GM20431 (cell line): ENCODE measurements around the gene ACBD7.

ENCODE experiments used
- in situ Hi-C: fragments of 300-500 bp; cut with MseI, MboI; formaldehyde crosslinking; loops from one replicate; pipeline ENCODE4 v1.15.0; 2020; ENCODE audit warnings: low sequenced_read_pairs; ENCODE audit not compliant: unreplicated experiment

Gene ACBD7

DNA sequence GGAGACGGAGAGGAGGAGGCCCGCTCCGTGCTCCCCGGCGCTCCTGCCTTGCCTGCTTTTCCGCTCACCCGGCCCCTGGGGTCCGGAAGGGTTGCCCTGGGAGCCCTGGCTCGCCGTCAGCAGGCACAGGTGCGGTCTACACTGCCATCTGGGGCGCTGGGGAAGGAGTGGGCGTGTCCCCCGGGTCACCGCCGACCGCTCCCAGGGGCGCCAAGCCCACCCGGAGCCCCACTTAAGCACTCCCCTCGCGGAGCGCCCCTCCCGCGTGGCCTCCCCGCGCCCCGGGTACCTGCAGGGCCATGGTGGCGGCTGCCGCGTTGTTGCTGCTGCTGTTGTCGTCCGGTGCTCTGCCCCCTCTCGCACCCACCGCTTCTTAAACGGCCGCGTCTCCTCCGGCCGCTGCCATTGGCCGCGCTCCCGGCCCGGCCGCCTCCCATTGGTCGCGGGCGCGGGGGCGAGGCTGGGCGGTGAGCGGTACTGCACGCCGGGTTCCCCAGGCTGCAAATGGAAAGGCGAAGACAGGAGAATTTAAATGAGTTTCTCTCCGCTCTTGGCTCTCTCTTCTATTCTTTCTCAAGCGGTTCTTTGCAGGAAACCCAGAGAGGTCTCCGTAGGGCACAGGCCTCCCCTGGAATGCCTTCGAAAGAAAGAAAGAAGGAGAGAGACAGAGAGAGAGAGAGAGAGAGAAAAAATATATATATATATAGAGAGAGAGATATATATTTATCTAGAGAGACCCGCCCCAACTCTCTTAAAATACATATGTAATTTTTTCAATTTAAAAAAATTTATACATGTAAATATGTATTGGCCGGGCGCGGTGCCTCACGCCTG, at the start of gene ACBD7:
Gene ACBD7 (minus strand): TSS at position 349 of the 834 bp plus-strand sequence. CDS start 48 bp downstream, at position 301.
- in situ Hi-C loops, result no loop called here

DNA sequence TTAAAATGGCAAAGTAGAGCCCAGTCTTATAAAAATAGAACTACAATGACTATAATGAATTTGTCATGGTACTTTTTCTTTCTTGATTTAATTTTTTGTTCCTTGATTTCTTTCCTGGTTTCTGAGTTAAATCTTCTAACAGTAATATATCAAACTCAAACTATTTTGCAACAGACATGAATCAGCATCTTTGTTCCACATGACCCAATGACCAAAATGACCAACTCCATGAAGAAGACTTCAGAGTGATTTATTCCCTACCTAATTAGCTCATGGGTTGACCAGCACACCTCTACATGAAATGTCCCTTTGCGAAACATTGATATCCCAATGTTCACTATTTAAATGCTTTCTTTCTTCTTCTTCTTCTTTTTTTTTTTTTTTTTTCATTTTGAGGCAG, 49.1 kb upstream of the ACBD7 start:
- in situ Hi-C loops, result no loop called here

DNA sequence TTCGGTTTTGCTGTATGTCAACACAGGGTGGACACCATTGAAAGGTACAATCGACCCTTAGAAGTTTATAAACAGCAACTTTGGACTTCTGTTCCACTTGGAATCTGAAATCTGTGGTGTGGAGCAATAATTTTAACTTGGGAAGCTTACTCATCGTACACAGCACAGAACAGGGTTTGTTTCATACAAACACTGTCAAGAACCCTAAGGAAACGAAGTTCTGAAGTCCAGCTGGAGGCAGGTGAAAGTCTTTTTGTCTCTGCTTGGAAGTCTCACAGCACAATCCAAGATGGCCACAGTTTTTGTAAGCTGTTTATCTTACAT, 48.4 kb upstream of the ACBD7 start:
- in situ Hi-C loops, result no loop called here

DNA sequence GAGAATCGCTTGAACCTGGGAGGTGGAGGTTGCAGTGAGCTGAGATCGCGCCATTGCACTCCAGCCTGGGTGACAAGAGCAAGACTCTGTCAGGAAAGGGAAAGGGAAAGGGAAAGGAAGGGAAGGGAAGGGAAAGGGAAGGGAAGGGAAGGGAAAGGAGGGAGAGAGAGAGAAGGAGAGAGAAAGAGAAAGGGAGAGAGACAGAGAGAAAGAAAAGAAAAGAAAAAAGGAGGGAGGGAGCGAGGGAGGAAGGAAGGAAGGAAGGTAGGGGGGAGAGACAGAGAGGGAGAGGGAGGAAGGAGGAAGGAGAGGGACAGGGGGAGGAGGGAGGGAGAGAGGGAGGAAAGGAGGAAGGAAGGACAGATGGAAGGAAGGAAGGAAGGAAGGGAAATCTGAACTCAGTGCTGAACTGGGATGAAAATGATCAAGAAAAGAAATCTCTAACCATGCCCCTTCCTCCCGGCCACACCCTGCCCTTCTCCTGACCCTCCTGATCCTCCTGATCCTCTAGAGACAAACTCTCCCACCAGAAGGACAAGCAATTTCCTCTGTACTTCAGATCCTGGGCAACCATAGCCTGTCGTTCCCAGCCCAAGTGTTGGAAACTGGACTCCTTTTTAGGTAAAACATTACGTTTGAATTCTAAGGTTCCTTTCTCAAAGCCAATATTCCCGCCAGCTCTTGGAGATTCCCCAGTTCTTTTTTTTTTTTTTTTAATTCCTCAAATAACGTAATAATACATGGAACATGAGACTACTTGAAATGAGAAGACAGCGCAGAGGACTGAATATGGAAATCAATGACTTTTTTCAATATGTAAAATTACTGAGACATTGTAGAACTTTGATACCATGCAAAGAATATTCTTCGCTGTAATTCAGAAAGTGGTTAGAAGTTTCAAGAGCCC, 47.8 kb upstream of the ACBD7 start:
- in situ Hi-C loops, result no loop called here

DNA sequence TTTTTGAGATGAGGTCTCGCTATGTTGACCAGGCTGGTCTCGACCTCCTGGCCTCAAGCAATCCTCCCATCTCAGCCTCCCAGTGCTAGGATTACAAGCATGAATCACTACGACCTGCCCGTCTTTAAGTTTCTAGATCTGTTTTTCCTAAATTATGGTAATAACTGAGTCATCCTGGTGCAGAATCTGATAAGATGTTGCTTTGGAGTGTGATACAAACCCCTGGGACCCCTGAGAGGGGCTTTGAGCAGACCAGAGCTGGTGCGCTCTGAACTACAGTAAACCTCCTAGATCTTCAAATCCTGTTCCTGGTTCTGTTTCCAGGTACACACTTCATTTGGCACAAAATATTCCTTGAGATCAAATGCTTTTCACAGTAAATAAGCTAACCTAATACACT, 42.8 kb upstream of the ACBD7 start:
- in situ Hi-C loops, result no loop called here

DNA sequence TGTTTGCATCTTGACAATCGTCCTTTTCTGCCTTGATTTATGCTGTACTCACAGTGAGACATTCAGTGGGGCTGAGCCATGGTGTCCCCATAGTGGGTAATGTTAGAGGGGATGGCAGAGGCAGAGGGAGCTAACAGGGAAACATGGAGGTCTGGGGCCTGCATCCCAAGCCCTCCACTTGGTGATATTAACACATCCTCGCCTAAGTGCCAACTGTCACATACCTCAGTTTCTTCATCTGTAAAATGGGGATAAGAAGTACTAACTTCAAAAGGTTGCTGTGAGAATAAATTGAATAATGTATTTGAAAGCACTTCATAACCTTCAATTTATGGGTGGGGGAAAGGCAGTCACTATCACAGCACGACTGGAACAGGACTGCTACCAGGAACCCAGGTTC, 36.3 kb upstream of the ACBD7 start:
- in situ Hi-C loops, result no loop called here

DNA sequence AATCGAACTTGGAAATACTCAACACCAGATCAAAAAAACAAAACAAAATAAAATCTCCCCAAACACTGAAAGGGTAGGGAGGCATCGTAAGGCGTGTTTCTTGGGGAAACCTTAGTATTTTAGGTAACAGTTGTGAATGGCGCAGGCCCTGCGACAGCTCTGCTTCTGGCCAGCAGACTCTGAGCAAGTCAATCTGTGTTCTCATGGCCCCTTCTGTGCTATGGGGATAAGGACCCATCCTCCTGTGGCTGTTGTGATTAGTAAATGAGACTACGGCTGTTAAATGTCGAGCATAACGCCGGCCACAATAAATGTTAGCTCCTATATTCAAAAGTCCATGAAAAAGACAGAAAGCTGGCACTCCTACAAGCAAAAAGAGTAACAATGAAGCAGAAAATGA, 35.6 kb upstream of the ACBD7 start:
- in situ Hi-C loops, result no loop called here

DNA sequence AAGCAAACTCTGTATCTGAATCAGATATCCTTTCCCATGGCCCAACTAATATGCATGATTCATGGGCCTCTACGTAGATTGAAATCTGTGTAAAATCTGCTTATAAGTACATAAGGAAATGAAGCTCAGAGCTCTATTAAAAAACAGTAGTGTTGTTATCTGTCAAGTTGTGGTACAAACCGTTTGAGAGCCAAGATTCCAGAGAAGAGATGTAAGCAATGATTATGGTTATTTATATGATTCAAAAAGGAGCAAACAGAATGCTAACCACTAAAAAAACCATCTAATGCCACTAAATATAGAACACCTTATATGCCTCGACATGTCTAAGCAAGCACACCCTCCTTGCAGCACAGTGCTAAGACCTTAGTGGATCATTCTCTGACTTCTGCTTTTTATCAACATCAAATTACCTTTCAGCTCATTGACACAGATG, 35.2 kb upstream of the ACBD7 start:
- in situ Hi-C loops, result no loop called here

DNA sequence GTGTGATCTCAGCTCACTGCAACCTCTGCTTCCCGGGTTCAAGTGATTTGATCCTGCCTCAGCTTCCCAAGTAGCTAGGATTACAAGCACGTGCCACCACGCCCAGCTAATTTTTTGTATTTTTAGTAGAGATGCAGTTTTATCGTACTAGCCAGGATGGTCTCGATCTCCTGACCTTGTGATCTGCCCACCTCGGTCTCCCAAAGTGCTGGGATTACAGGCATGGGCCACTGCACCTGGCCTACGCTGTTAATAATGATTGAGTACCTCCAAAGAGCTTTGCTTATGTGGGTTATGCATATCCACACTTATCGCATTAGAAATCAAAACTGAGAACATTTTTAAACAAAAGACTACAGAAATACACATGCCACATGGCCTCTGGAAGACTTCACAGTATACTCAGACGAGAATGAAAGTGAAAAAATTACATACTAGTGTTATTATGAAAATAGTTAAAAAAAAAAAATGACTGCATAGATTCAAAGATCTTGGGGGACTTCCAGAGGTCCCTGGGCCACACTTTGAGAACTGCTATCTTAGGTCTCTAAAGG, 34.0 kb upstream of the ACBD7 start:
- in situ Hi-C loops, result no loop called here

DNA sequence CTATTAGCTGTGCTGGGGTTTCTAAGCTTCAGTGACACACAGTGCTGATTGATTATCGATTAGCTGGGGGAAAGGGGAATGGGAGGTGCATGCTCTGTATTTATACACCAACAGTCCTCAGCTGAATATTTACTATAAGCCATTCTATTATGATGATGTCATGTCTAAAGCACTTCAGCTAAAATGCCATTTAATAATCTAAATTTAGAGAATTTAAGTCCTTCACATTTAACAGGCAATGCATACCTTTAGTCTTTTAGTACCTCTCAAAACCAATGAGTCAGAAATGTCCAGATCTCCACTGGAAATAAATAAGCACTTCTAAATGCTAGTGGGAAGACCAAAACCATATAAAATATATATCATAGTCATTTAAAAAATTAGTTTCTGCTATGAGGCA, 33.1 kb upstream of the ACBD7 start:
- in situ Hi-C loops, result no loop called here

DNA sequence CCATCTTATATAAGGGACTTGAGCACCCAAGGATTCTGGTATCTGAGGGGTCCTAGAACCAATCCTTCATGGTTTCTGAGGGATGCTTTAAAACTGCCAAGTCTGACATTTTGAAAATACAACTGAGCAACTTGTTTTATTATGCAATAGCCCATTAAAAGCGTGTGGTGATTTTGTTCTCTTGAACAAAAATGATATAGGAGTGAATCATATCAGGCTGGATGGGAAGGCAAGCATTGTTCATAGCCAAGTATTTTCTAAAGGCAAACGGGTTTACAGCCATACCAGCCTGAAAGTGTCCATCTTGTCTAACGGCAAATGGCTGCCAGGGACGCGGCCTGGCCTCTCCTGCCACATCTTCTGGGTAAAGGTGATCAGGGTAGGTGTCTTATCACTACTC, 31.9 kb upstream of the ACBD7 start:
- in situ Hi-C loops, result no loop called here

DNA sequence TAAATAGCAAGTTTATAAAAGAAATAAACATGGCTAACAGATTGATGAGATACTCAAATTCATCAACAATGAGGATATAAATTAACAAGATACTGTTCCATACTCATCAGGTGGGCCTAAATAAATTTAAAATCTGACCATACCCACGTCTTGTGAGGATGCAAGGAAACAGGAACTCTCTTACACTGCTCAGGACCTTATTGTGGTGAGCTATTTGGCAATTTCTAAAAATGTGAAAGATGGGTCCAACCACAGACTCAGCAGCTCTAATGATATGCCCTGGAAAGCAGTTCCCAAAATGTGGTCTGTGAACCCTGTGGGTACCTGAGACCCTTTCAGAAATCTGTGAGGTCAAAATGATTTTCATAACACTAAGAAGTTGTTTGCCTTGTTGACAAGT, 30.0 kb upstream of the ACBD7 start:
- in situ Hi-C loops, result no loop called here

DNA sequence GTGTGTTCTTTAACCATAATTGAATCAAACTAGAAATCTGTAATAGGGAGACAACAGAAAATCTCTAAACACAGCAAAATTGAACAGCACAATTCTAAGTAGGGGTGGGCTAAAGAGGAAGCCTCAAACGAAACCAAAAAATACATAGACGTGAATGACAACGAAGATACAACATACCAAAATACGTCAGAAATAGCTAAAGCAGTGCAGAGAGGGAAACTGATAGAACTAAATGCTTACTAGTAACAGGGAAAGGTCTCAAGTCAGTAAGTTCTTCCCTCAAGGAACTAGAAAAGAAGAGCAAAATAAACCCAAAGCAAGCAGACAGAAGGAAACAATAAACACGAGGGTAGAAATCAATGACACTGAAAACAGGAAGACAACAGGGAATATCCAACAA, 27.6 kb upstream of the ACBD7 start:
- in situ Hi-C loops, result no loop called here

DNA sequence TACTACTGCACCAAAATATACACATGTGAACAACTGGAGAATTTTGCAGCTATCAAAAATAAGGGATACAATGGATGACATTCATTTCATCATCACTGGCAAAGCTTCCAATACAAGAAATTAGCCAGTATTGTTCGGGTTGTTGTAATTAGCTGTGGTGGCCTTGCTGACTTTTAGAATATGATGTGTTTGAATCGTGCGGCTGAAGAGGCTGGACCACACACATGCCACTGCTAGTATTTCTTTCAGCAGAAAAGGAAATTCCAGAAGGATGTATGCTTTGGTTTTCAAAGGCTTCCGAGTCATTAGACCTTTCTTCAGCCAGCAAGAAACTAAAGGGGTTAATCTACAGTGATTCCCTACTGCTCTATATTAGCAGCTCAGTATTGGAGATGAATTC, 25.2 kb upstream of the ACBD7 start:
- in situ Hi-C loops, result no loop called here

DNA sequence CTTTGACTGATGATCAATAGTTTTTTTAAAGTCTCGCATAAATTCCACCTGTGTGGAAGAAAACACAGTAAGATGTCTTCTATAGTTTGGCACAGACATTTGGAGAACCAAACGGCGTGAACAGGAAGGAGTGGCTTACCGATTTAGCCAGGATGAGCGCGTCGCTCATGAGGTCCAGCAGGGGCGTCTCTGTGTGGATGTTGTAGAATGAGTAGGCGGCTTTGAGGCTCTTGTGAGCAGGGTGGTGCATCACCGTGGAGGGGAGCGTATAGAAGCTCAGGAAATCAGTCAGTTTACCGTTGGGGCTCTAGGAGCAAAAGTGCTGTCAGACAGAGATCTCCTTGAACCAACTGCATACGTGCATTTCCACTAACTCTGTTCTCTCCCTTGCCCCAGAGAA, 24.1 kb upstream of the ACBD7 start:
- in situ Hi-C loops, result no loop called here

DNA sequence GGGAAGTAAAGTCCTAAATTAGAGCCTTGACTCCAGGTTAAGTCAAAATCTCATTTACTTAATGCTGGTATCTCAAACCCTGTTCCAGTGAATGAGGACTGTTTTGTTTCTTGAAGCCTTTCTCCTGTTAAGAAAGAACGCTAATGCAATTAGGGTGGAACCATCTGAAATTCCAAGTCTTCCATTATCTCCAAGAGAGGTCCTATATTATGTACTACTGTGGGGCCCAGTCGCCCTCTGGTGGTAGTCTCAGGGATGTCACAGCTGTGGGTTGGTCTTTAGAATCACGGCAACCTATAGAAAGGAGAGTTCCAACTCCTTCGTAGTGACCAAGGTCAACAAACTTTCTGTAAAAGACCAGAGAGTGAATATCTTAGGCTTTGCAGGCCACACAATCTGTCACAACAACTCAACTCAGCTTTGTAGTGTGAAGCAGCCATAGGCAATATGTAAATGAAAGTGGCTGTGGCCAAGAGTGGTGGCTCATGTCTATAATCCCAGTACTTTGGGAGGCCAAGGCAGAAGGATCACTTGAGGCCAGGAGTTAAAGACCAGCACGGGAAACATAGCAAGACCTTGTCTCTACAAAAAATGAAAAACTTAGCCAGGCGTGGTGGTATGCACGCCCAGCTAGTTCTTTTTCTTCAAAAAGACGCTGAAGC, 17.9 kb upstream of the ACBD7 start:
- in situ Hi-C loops, result no loop called here

DNA sequence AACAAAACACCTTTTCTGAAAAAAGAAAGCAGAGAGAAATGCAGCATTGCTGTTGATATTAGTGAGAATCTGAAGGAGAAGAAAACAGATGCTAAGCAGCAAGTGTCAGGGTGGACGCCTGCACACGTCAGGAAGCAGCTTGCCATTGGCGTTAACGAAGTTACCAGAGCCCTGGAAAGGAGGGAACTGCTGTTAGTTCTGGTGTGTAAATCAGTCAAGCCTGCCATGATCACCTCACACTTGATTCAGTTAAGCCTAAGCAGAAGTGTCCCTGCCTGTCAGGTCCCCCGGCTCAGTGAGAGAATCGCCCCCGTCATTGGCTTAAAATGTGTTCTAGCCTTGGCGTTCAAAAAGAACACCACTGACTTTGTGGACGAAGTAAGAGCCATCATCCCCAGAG, 14.9 kb upstream of the ACBD7 start:
- in situ Hi-C loops, result no loop called here

DNA sequence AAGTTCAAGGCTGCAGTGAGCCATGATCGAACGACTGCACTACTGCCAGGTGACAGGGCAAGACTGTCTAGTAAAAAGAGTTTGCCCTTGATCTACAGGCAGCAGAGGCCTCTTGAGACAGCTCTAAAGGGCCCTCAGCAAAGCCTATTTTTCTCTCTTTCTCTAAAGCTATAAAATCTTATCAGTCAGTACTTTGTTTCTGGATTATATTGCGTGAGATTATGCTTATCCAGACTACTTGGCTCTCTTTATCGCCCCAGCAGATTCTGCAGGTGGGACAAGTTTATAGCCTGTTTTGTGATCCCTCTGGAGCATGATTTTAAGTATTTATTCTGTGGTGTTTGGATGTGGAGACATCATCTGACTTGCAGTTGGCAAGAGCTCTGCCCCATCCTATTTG, 11.3 kb upstream of the ACBD7 start:
- in situ Hi-C loops, result no loop called here

DNA sequence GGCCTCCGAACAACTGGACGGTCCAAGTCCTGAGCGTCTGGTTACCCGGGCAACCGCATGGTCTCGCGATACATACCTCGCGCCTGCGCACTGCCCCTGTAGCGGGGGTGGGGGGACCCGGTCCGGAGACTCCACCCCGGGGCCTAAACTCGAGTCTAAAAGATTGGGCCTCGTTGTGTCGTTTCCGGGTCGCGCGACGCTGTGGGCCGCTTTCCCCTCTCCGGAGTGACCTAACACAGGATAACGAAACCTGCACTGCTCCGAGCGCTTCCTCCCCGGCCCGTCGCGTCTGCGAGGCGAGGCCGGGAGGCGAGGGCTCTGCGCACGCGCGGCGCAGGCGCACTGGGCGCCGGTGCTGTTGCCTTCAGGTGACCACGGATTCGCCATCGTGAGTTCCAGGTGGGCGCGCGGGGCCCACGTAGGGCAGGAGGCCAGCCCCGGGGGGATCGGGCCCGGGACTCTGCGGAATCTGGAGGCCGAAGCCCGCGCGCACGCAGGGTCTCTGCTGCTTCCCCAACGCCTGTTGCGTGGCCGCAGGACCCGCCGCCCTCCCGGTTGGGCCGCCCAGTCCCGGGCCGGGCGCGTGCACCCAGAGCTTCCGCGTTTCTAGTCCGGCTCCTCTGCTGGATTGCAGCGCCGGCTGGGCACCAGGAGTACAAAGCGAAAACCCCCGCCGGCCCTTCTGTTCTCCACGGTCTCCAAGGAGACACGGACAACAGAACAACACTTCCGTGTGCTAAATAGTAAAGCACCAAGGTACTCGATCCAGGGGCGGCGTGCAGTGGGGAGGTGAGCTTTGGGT, 8.6 kb upstream of the ACBD7 start, which contains the start of gene RPP38:
Gene RPP38 (plus strand): TSS at position 345 of the 802 bp plus-strand sequence. CDS start 5,960 bp downstream, outside the sequence.
- in situ Hi-C loops, result no loop called here

DNA sequence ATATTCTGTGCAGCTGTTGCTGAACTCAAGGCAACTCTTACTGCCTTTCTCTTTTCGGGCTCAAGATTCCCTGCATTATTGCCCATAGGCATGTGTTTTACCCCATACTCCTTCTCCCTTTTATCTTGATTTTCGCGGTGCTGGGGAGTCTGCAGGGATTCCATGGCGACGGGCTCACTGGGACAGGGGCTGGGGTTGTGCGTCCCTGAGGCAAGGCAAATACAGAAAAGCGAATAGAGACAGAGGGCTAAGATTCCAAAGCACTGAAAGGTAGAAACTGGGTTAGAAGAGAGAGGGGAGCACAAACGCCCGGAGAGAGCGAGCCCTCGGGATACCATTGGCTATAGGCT, 8.1 kb upstream of the ACBD7 start:
- in situ Hi-C loops, result no loop called here
